Ectodermal cell (in vitro differentiated cells): Measurements from ENCODE around the gene SRRM2.
A peak's percentile ranks its signal among the peaks of the same experiment; 100 is the strongest.

Experiments
- H3K27ac ChIP-seq: 2 replicates; pipeline ENCODE4 v1.7.0; 2013; ENCODE audit warnings: mild to moderate bottlenecking, low read depth, low read length; ENCODE audit not compliant: insufficient read depth, poor library complexity, severe bottlenecking
- H3K27me3 ChIP-seq: 2 replicates; pipeline ENCODE4 v1.7.0; 2013; ENCODE audit warnings: mild to moderate bottlenecking, low read length; ENCODE audit not compliant: insufficient read depth, control insufficient read depth, poor library complexity, severe bottlenecking
- H3K36me3 ChIP-seq: one replicate; pipeline ENCODE4 v1.7.0; 2013; ENCODE audit warnings: low read length; ENCODE audit not compliant: control insufficient read depth, insufficient read depth
- H3K4me1 ChIP-seq: one replicate; pipeline ENCODE4 v1.7.0; 2013; ENCODE audit warnings: low read length; ENCODE audit not compliant: control insufficient read depth, insufficient read depth
- H3K4me3 ChIP-seq: 2 replicates; pipeline ENCODE4 v1.7.0; 2013; ENCODE audit warnings: low read depth, low read length, control low read depth; ENCODE audit not compliant: insufficient read depth
- H3K9me3 ChIP-seq: 2 replicates; pipeline ENCODE4 v1.7.0; 2013; ENCODE audit warnings: mild to moderate bottlenecking, low read length, moderate library complexity; ENCODE audit not compliant: control insufficient read depth
- whole genome bisulfite sequencing, 2 experiments: methylation state at CpG; one replicate each; pipeline ENCODE4 v1.1.7; 2013; ENCODE audit warnings: missing lambda C conversion rate in 2 of 2; 5-methylcytosine and 5-hydroxymethylcytosine counted together

Gene SRRM2

GRCh38 chr16:2749476-2749875, 3.0 kb upstream of the SRRM2 start:
- Histone ChIP-seq H3K36me3 (no peaks in the 10 kb centered on the region), H3K4me3 (no peak overlapping the region), H3K4me1 (peaks cover 9% of the 10 kb centered on the region), H3K9me3 (no peaks in the 10 kb centered on the region), H3K27me3 (no peaks in the 10 kb centered on the region), H3K27ac (no peak overlapping the region)
- 95% methylated on average over 5 of the region's 5 CpGs for WGBS, 2 experiments

GRCh38 chr16:2749936-2750335, 2.5 kb upstream of the SRRM2 start:
- Histone ChIP-seq H3K27me3 (no peaks in the 10 kb centered on the region), H3K27ac (no peak overlapping the region), H3K36me3 (no peaks in the 10 kb centered on the region), H3K4me1 (peaks cover 13% of the 10 kb centered on the region), H3K4me3 (no peak overlapping the region), H3K9me3 (no peaks in the 10 kb centered on the region)
- 93 to 97% methylated on average over 6 of the region's 6 CpGs for WGBS, 2 experiments

- Histone ChIP-seq H3K4me1 (peaks cover 15% of the 10 kb centered on the region), H3K36me3 (no peaks in the 10 kb centered on the region), H3K4me3 (peak overlapping the region; percentile 97), H3K27ac (peak overlapping the region; percentile 100), H3K9me3 (no peaks in the 10 kb centered on the region), H3K27me3 (no peaks in the 10 kb centered on the region)
- 22 to 23% methylated on average over 23 of the region's 23 CpGs for WGBS, 2 experiments
These were observed 832 bp upstream of the SRRM2 start for GRCh38 chr16:2751577-2752034.

DNA sequence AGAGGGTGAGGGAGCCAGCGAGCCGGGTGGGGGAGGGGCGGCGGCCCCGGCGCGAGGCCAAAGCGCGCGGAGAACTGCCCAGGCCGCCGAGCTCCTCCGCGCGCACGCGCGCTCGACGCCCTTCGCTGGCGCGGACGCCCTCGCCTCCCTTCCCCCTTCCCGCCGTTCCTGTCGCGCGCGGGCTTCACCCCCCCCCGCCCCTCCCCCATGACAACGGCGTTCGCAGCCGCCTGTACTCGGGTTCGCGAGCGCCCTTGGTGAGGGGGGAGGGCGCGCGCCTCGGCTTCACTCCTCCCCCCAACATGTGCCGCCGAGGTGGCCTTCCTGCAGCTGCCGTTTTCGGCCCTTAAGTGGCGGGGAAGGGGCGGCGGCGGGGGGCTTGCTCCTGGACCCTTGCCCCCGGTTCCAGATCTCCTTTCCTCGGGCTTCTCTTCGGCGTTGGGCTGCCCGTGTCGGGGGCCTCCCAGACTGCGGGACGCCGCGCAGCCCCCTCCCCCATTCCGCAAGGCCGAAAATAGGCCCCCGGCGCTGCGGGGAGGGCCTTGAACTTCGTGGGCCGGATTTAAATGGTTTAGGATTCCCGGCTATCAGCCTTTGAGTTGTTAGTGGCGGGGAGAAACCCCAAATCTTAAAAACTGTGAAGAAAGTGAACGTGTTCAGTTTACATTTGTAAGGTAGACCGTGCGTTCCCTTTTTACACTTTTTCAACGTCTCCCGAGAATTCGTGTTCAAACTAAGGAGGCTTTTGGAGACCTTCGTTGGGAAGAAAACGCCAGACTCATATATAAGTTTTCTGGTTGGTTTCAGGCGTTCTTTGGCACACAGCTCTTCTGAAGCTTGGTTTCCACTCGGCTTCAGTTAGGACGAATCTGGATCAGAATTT, 653 bp downstream of the SRRM2 start:
- peaks cover 15% of the 10 kb centered on the region for H3K4me1 ChIP-seq
- no peaks in the 10 kb centered on the region for H3K9me3 ChIP-seq
- H3K36me3 ChIP-seq, result peaks cover 13% of the 10 kb centered on the region
- 0 to 1% methylated on average over 75 to 78 of the region's 82 CpGs for WGBS, 2 experiments
- H3K27ac ChIP-seq, result peak overlapping the region; percentile 100
- H3K4me3 ChIP-seq, result peak overlapping the region; percentile 97
- H3K27me3 ChIP-seq, result no peaks in the 10 kb centered on the region

- H3K4me3 ChIP-seq, result peak overlapping the region; percentile 97
- no peaks in the 10 kb centered on the region for H3K9me3 ChIP-seq
- H3K4me1 ChIP-seq, result peaks cover 15% of the 10 kb centered on the region
- WGBS, 2 experiments, result 0 to 1% methylated on average over 4 to 7 of the region's 7 CpGs
- no peaks in the 10 kb centered on the region for H3K27me3 ChIP-seq
- peak overlapping the region; percentile 100 for H3K27ac ChIP-seq
- peaks cover 19% of the 10 kb centered on the region for H3K36me3 ChIP-seq
These were observed 1.2 kb downstream of the SRRM2 start for GRCh38 chr16:2753733-2754020.

DNA sequence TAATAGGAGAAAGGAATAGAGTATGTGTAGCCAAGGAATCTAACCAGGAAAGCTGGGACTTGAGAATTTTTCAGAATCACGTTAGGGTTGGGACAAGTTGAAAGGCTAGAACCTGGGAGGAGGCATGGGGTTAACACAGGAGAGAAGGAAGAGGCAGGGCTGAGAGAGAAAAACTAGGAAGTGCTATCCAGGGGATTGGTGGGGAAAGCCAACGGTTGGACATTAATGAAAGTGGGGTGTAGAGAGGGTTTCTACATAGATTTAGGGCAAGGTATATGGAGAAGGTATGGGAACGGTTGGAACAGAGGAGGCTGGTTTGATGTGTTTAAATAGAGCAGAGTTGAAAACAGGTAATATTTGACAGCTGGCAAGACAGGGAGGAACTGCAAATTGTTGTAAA, 2.7 kb downstream of the SRRM2 start:
- Histone ChIP-seq H3K36me3 (peaks cover 34% of the 10 kb centered on the region), H3K4me3 (peak overlapping the region; percentile 97), H3K27ac (no peak overlapping the region)

DNA sequence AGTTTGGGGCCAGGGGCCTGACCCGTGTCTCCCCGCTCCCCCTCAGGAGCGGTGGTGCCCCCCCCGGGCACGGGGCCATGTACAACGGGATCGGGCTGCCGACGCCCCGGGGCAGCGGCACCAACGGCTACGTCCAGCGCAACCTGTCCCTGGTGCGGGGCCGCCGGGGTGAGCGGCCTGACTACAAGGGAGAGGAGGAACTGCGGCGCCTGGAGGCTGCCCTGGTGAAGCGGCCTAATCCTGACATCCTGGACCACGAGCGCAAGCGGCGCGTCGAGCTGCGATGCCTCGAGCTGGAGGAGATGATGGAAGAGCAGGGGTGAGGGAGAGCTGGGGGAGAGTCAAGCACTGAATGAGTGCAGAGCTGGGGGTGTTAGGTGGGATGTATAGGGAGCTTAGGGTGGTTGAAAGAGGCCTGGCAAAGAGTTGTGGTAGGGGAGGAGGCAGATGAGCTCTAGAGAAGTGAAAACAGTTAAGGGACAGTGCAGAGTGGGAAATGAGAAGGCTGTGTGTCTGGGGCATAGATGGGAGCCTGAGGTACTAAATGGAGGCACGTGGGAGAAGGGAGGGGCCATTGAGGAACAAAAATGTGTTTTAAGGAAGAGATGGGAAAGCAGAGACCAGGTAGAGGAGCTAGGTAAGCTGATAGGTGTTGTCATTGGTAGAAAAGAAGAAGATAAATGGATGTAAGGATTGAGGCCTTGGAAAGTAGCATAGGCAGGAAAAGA, 4.0 kb downstream of the SRRM2 start:
- peaks cover 47% of the 10 kb centered on the region for H3K36me3 ChIP-seq
- WGBS, 2 experiments, result 96% methylated on average over 30 of the region's 30 CpGs

More for the DNA sequence above, 2.7 kb downstream of the SRRM2 start:
- 68 to 78% methylated on average over 3 of the region's 3 CpGs for WGBS, 2 experiments
- Histone ChIP-seq H3K27me3 (no peaks in the 10 kb centered on the region), H3K4me1 (peaks cover 15% of the 10 kb centered on the region), H3K9me3 (no peaks in the 10 kb centered on the region)

DNA sequence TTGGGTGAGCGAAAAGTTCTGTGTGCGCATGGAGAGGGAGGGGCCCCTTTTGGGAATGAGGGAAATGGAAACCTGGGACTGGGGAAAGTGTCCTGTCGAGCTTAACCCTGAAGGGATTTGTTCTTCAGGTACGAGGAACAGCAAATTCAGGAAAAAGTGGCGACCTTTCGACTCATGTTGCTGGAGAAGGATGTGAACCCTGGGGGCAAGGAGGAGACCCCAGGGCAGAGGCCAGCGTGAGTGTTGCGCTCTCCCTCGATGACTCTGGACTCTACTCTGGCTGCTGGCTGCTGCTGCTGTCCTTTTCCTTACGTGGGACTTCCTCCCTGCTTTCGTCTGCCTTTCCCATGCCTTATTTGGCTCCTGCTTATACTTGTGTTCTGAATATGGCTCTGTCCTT, 4.9 kb downstream of the SRRM2 start:
- no peaks in the 10 kb centered on the region for H3K9me3 ChIP-seq
- WGBS, 2 experiments, result 95 to 96% methylated on average over 11 of the region's 11 CpGs
- H3K4me1 ChIP-seq, result peaks cover 10% of the 10 kb centered on the region
- H3K36me3 ChIP-seq, result peaks cover 55% of the 10 kb centered on the region
- no peak overlapping the region for H3K4me3 ChIP-seq
- no peaks in the 10 kb centered on the region for H3K27me3 ChIP-seq
- H3K27ac ChIP-seq, result no peak overlapping the region

More for the DNA sequence above, 4.0 kb downstream of the SRRM2 start:
- Histone ChIP-seq H3K27me3 (no peaks in the 10 kb centered on the region), H3K27ac (no peak overlapping the region), H3K4me3 (no peak overlapping the region), H3K4me1 (peaks cover 10% of the 10 kb centered on the region), H3K9me3 (no peaks in the 10 kb centered on the region)

- H3K9me3 ChIP-seq, result peaks cover 4% of the 10 kb centered on the region
- H3K27me3 ChIP-seq, result no peaks in the 10 kb centered on the region
- peaks cover 97% of the 10 kb centered on the region for H3K36me3 ChIP-seq
- no peaks in the 10 kb centered on the region for H3K4me1 ChIP-seq
- WGBS, 2 experiments, result 96 to 97% methylated on average over 10 of the region's 10 CpGs
- H3K4me3 ChIP-seq, result no peak overlapping the region
- H3K27ac ChIP-seq, result no peak overlapping the region
These were observed 9.0 kb downstream of the SRRM2 start for GRCh38 chr16:2761472-2761871.

DNA sequence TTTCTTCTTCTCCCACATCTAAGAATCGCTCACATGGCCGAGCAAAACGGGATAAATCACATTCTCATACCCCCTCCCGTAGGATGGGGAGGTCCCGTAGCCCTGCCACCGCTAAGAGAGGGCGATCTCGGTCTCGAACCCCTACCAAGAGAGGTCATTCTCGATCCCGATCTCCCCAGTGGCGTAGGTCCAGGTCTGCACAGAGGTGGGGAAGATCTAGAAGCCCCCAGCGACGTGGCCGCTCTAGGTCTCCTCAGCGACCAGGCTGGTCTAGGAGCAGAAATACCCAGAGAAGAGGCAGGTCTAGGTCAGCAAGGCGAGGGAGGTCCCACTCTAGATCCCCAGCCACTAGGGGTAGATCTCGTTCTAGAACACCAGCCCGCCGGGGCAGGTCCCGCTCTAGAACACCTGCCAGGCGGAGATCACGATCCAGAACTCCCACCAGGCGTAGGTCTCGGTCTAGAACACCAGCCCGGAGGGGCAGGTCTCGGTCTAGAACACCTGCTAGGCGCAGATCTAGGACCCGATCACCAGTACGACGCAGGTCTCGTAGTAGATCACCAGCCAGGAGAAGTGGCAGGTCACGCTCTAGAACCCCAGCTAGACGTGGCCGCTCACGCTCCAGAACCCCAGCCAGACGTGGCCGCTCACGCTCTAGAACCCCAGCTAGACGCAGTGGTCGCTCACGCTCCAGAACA, 9.6 kb downstream of the SRRM2 start:
- no peak overlapping the region for H3K27ac ChIP-seq
- 96 to 97% methylated on average over 42 of the region's 42 CpGs for WGBS, 2 experiments
- H3K36me3 ChIP-seq, result peaks cover 100% of the 10 kb centered on the region
- no peak overlapping the region for H3K4me3 ChIP-seq
- H3K27me3 ChIP-seq, result no peaks in the 10 kb centered on the region
- H3K4me1 ChIP-seq, result no peaks in the 10 kb centered on the region
- H3K9me3 ChIP-seq, result peaks cover 4% of the 10 kb centered on the region
